Stimulated activated CD8-positive, alpha-beta memory T cell treated with anti-CD3 and anti-CD28 coated beads, Interleukin-7, amount 100 ng/mL, for 1 hour (primary cell): ENCODE data around the gene C16orf78.
A peak's percentile ranks its signal among the peaks of the same experiment; 100 is the strongest.
"Not testable (repeated sequence)": the region's sequence is repeated elsewhere in the genome, so short reads cannot be mapped to it uniquely, and the experiment has no call there.

ENCODE experiments used
- DNase-seq, 2 donors: peaks; one replicate each; pipeline ENCODE4 v3.0.0-alpha.2; 2020; ENCODE audit warnings: low read depth in 2 of 2

The C16orf78 gene

GRCh38 chr16:49349446-49350168 is 24.0 kb upstream of the C16orf78 start:
- no peak for DNase-seq

DNA sequence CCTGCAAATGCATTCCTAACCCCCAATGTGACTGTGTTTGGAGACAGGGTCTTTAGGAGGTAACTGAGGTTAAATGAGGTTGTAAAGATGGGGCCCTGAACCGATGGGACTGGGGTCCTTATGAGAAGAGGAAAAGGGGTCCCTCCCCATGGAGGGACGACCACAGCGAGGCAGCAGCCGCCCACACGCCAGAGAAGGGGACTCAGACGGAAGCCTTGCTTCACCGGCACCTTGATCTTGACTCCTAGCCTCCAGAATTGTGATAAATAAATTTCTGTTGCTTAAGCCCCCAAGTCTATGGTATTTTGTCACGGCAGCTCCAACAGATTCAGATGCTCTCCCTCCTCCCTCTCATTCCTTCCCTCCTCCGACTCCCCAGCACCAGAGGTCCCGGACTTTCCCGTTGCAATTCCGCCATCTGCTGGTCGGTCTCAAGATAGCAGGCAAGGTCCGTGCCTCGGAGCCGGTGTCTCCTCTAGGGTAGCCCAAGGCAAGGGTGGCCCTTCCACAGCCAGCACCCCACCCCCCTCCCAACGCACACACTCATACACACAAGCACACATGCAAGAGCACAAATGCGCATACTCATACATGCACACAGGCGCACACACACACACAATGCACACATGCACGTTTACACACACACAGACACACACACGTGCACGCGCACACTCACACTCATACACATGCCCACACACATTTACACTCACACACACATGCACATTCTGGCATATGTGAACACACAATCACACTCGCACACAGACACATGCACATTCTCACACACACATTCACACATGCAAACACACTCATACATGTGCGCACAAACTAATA is 23.1 kb upstream of the C16orf78 start:
- DNase-seq: peak in 1 of 2 donors; percentile 4

DNA sequence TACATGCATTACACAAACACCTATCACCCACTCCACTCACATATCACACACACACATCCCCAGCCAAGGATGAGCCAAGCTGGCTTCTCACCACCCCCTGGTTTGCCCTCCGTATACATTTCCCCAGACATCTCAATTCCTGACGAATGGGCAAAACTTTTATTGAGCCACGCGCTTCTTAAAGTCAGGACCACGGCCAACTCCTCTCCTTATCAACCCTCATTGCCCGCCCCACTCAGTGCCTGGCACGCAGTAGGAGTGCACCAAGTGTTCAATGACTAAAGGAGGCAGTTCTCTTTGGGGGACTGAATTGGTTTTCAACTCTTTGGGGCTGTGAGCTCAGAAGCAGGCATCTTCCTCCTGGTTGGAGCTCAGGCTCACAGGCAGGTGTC is 22.5 kb upstream of the C16orf78 start:
- DNase-seq: no peak

DNA sequence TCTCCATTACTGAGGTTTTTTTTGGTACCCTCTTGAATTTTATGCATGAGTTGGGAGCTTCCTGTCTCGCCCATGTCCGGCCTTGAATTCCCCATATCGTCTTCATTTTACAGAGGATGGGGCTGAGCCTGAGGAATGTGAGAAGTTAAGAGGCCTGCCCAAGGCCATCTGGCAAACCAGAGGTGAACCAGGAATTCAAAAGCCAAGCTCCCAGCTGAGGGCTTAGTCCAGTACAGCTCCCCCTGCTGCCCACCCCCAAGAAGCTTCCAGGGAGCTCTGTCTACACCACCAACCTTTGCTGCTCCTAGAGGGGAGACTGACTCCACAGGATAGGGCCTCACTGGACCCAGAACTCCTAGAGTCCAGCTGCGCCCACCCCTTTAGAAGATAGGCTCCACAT is 20.7 kb upstream of the C16orf78 start:
- DNase-seq: no peak

DNA sequence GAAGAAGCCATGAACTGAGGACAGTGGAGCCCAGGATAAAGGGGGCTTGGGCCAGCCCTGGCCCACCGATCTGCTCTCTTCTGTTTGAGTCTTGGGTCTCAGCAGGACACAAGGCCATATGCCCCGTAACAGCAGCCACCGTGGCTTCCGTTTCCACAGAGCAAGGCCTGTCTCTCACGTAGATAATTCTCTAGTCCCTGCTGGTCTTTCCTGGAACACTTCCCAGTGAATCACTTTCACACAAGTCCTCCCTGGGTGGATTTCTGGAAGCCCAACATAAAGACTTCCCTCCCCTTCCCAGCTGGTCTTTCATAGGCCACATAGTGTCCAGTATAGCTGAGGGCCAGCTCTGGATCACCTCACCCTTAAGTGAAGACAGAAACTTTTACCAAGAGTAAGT is 19.9 kb upstream of the C16orf78 start:
- DNase-seq: no peak

GRCh38 chr16:49354101-49354500 is 19.5 kb upstream of the C16orf78 start:
- DNase-seq: no peak

- DNase-seq: no peak
Observed at GRCh38 chr16:49354991-49355390, 18.6 kb upstream of the C16orf78 start.

GRCh38 chr16:49355933-49356665 is 17.5 kb upstream of the C16orf78 start:
- no peak for DNase-seq

DNA sequence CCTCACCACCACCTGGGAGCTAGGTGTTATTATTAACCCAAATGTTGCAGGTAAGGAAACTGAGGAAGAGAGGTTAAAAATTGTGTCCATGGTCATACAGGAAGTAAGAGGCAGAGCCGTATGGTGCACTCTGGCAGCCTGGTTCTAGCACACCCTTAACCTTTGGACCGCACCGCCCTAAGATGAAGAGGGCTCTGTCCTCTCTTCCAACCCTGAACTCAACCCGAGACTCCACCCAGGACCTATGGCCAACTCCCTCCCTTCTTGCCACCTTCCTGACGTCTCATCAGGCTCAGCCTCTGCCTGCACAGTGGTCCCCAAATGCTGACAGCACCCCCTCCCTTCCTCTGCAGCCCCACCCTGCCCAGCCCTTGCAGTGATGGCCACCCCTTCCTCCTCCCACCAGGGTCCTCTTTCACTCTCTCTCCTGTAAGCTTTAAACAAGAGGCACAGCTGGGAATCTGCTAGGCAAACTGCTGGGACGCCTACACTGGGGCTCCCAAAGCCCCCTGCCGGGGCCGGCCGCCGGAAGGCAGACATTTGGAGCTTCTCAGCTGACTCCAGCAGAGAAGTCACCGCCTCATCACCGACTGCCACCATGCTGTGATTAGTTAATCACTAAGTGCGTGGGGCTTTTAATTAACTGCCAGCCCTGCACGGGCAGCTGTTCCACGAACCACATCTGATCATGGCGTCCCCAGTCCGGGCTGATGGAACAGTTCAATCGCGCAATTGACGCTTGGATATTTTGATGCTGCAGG is 16.7 kb upstream of the C16orf78 start:
- DNase-seq: no peak

DNA sequence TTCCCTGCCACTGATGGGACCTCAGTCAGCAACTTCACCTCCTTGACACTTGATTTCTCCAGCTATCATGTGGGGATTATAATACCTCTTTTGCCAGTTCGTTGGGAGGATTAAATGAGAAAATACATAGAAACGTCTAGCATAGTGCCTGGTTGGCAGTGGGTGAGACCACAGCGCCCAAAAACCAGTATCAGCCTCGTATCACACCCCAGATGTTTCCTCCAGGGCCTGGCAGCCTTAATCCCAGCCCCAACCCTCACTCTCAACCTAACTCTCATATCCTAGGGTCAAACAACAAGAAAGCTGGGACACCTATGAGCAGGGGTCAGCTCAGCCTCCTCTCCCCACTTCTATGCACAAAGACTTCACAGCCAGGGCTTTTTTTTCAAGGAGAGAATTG is 14.0 kb upstream of the C16orf78 start:
- no peak for DNase-seq

DNA sequence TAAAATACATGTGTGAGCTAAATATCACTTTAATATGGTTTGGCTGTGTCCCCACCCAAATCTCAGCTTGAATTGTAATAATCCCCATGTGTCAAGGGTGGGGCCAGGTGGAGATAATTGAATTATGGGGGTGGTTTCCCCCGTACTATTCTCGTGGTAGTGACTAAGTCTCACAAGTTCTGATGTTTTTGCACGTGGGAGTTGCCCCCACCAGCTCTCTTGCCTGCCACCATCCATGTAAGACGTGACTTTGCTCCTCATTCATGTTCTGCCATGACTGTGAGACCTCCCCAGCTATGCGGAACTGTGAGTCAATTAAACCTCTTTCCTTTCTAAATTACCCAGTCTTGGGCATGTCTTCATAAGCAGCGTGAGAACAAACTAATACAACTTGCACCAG is 11.9 kb upstream of the C16orf78 start:
- DNase-seq: not testable (repeated sequence)

DNA sequence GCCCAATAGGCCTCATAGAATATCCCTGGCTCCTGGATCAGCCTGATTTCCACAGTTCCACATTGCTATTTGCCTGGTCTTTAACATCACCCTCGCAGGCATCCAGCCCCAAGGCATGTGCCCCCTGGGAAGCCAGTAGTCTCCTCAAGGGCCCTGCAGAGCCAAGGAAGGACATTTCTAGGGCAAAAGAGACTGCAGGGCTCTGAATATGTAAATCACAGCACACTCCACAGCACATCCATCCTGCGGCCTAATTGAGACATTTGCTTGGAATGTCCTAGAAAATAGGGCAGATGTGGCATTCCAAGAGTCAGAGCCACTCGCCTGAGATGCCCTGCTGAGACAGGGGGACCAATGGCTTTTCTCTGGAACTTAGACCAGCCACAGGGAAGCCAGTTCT is 11.4 kb upstream of the C16orf78 start:
- no peak for DNase-seq

GRCh38 chr16:49365711-49366509 is 7.7 kb upstream of the C16orf78 start:
- DNase-seq: no peak

- DNase-seq: no peak
Observed at GRCh38 chr16:49366669-49367068, 6.9 kb upstream of the C16orf78 start.

GRCh38 chr16:49369651-49370611 is 3.7 kb upstream of the C16orf78 start:
- no peak for DNase-seq

DNA sequence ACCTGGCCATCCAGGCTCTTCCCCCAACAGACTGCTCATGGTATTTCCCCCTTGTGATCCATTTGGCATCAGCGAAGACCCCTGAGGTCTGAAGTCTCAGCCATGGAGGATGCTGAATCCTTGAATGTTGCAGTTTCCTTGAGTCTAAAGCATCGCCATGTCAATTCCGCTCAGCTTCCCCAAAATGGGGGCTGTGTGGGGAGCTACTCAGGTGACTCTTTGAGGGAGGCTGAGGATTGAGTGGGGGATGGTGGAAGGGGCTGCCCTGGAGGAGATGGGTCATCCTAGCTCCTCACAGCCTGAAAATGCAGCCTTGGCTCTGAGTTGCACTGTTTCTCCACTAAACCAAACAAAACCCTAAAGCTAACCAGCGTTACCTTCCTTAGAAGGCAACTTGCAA is 2.6 kb downstream of the C16orf78 start:
- no peak for DNase-seq

DNA sequence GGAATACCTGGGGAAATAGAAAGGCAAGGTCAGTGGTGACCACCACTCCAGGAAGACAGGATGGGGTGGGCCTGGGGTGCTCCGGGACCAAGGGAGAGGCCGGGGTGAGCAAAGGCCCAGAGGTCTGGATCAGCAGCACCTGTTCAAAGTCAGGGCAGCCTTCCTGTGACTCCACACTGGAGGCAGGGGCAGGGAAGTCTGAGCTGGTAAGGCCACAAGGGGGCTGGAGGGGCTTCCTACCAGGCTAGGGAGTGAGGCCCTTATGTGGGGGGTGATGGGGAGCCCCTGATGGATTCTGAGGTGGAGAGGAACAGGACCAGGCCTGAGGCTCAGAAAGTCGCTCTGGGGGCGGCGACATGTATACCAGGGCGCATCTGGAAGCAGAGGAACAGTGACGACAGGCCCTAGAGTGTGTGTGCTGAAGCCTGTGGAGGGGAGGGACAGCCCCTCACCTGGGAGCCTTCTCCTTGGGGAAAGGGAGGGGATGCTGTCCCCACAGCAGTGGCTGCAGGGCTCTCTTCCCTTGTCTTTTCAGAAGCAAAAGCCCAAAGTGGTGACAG is 3.7 kb downstream of the C16orf78 start:
- no peak for DNase-seq

DNA sequence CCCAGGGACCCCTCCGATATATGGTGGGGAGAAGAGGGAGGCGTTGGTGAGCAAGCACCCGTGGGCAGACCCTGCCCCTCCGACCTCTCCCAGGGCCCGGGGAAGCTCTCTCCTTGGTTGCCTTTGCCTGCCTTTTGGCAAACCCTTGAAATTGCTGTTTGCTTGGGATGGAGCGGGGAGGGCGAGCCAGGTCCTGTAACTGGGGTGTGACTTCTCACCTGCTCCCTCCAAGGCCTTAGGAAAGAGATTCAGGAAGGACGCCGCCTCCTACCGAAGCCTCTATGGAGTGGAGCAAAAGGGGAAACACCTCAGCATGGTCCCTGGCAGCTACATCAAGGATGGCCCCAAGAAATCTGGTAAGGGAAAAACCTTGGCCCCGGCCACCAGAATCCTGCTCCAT is 4.6 kb downstream of the C16orf78 start:
- no peak for DNase-seq

GRCh38 chr16:49378816-49379215 is 5.2 kb downstream of the C16orf78 start:
- no peak for DNase-seq

GRCh38 chr16:49382916-49383315 is 9.3 kb downstream of the C16orf78 start:
- no peak for DNase-seq
